RWPE1 (cell line): ENCODE measurements around the gene TAF1D.

ENCODE experiments used
- CTCF ChIA-PET: fragments of 350-600 bp; sonication (Branson Sonifier 250); formaldehyde crosslinking; extraction: SDS; loops from one replicate; lab custom pipeline; 2021; lab: Yijun Ruan, JAX
- POLR2A ChIA-PET: fragments of 400-600 bp; formaldehyde crosslinking; extraction: SDS; loops from one replicate; lab custom pipeline; 2020; ENCODE audit warnings: antibody characterized with exemption; ENCODE audit not compliant: low non-redundant PET; lab: Yijun Ruan, JAX
- DNase-seq: peaks from one replicate; pipeline ENCODE4 v3.0.0; 2012; ENCODE audit warnings: low spot score
- H3K27ac ChIP-seq: fragments of 450-650 bp; 2 replicates; pipeline ENCODE4 v1.5.1; 2017
- CTCF ChIP-seq: fragments of 450-650 bp; conservative IDR thresholded peaks from 2 replicates; pipeline ENCODE4 v1.5.1; 2017; ENCODE audit warnings: low read depth, mild to moderate bottlenecking

TAF1D gene

GRCh38 chr11:93718057-93718563 lies 23.2 kb downstream of the TAF1D start:
- DNase-seq, result no peak
- ChIA-PET POLR2A (no interaction called here), CTCF (no interaction called here)

GRCh38 chr11:93717501-93717900 lies 23.8 kb downstream of the TAF1D start:
- H3K27ac ChIP-seq, result no peak overlapping the region
- POLR2A ChIA-PET, result no interaction called here

More at GRCh38 chr11:93718057-93718563, 23.2 kb downstream of the TAF1D start:
- no peak overlapping the region for H3K27ac ChIP-seq
- no peak for TF ChIP-seq CTCF

GRCh38 chr11:93715797-93716396 lies 25.4 kb downstream of the TAF1D start:
- TF ChIP-seq CTCF, result no peak
- no peak overlapping the region for H3K27ac ChIP-seq
- DNase-seq, result no peak
- ChIA-PET POLR2A (no interaction called here), CTCF (interaction anchor here (0.6 kb wide), 2 partner anchors 13 to 1252 kb away, joined by 3 to 4 read pairs; no protein-coding TSS in a partner anchor)

More at GRCh38 chr11:93717501-93717900, 23.8 kb downstream of the TAF1D start:
- TF ChIP-seq CTCF, result no peak
- no peak for DNase-seq
- CTCF ChIA-PET, result no interaction called here

- DNase-seq, result no peak
- POLR2A ChIA-PET, result no interaction called here
- H3K27ac ChIP-seq, result no peak overlapping the region
- no peak for TF ChIP-seq CTCF
- CTCF ChIA-PET, result no interaction called here
These were observed 28.6 kb downstream of the TAF1D start for GRCh38 chr11:93712678-93713077.

GRCh38 chr11:93710239-93710638 lies 31.1 kb downstream of the TAF1D start:
- DNase-seq, result no peak
- CTCF ChIA-PET, result no interaction called here
- POLR2A ChIA-PET, result no interaction called here

GRCh38 chr11:93704237-93704636 lies 37.1 kb downstream of the TAF1D start:
- no peak for TF ChIP-seq CTCF
- ChIA-PET POLR2A (no interaction called here), CTCF (interaction anchor here (0.6 to 1.2 kb wide), 2 partner anchors 34 to 508 kb away, joined by 3 read pairs; no protein-coding TSS in a partner anchor)
- no peak for DNase-seq
- H3K27ac ChIP-seq, result no peak overlapping the region

More at GRCh38 chr11:93710239-93710638, 31.1 kb downstream of the TAF1D start:
- H3K27ac ChIP-seq, result no peak overlapping the region
- TF ChIP-seq CTCF, result no peak
